ENCODE measurements around the gene KCTD2.
"Not testable (repeated sequence)": the region's sequence is repeated elsewhere in the genome, so short reads cannot be mapped to it uniquely, and the experiment has no call there.

KCTD2 gene, protein sequence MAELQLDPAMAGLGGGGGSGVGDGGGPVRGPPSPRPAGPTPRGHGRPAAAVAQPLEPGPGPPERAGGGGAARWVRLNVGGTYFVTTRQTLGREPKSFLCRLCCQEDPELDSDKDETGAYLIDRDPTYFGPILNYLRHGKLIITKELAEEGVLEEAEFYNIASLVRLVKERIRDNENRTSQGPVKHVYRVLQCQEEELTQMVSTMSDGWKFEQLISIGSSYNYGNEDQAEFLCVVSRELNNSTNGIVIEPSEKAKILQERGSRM

DNA sequence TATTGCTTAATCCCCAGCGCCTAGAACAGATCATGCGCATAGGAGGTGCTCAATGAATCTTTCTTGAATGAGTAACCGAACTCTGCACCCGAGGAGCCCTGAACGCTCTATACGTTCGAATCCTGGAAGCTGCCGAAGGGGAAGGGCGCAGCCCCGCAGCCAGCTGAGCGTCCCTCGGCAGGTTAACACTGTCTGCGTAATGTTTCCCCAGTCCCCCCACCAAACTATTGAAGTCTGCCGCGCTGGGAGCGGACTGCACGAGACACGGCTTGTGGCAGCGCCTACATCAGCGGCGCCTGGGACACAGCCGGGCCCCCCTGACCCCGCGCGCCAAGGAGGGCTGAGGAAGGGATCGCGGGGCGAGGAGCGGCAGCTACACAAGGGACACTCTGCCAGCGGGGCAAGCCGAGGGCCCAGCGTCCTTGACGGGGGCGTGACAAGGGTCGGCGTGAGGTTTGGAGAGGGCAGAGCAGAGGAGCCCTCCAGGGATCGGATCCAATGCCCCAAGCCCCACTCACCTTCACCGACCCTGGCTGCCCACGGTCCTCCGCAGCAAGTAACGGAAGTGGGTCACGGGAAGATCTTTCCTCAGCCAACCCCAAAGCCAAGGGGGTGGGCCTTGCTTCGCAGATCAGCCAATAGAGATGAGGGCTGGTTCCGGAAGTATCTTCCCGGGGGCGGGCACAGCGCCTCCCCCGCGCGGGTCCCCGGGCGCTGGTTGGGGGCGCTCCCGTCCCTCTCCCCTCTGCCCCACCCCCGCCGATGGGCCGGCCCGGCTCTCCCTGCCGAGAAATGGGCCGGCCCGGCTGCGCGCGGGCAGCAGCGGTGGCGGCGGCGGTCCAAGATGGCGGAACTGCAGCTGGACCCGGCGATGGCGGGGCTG, at the start of gene KCTD2, which contains the start of gene ATP5PD:
KCTD2 (plus strand) TSS at position 819 of the 883 bp plus-strand sequence; CDS start at position 845, 26 bp downstream.
ATP5PD (minus strand) TSS at position 563 of the 883 bp plus-strand sequence. CDS start 4,319 bp downstream, outside the sequence.
- DNase-seq (ENCODE audit: low read depth in 2 of 3, low spot score in 1 of 3), result peak; percentile 91 to 95 (median 94)

DNA sequence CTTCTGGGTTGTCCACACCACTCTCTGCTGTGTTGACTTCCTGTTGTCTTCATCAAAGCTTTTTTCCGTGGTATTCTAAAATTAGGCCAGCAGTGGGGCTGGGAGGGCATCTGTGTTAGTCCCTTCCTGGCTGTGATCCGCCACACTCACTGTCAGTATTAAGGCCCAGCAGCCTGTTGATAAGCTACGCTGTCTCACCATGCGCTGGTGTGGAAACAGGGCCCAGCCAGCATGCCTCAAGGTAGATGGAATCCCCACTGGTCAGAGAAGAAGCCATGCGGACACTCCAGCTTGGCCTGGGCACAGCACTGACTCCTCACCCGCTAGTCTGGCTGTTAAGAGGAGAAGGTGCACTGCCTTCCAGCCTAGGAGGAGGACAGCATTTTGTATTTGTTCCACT, 48.2 kb upstream of the KCTD2 start:
- no peak for DNase-seq (ENCODE audit: low read depth in 2 of 3, low spot score in 1 of 3)

DNA sequence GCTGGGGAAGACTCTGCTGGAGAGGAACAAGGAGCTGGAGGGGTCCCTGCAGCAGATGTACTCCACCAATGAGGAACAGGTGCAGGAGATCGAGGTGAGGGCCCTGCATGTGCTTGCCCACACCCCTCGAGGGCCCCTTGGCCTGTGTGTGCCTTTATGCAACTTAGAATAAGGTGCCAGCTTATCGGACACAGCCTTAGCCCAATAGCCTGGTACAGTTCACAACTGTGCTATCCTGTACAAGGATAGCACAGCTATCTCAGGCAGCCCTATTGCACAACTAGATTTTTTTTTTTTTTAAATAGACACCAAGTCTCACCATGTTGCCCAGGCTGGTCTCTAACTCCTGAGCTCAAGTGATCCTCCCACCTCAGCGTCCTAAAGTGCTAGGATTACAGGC, 47.5 kb upstream of the KCTD2 start:
- DNase-seq (ENCODE audit: low read depth in 2 of 3, low spot score in 1 of 3), result no peak

DNA sequence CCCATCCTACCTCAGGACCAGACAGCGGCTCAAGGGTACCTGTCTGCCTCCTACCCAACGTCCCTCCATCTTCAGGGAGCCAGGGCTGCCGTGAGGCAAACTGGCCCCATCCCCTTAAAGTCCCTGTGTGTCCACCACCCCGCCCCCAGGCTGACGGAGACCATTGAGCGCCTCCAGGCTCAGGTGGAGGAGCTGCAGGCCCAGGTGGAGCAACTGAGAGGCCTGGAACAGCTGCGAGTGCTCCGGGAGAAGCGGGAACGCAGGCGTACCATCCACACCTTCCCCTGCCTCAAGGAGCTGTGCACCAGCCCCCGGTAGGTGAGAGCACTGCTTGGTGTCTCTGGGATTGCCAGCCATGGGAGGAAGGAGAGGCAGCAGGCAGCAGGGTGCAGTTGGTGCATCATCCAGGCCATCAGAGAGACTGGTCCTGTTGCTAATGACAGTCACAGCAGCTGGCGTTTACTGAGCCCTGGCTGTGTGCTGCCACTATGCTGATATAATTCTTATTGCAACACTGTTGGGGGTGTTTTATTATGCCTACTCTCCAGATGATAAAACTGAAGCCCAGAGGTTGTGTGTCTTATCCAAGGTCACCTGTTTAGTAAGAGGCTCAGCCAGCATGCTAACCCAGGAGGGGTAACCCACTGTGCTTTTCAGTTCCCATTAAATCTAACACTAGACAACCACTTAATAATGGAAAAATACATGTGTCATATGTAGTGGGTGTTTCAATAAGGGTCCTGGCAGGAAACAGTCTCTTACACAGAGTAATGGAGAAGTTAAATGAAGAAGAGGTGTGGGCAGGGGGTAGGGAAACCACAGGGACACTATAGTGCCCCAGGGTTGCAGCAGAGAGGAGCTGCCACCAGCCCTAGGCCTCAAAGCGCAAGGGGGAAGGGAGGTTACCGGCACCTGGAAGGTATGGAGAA, 44.8 kb upstream of the KCTD2 start:
- DNase-seq (ENCODE audit: low read depth in 2 of 3, low spot score in 1 of 3), result no peak

DNA sequence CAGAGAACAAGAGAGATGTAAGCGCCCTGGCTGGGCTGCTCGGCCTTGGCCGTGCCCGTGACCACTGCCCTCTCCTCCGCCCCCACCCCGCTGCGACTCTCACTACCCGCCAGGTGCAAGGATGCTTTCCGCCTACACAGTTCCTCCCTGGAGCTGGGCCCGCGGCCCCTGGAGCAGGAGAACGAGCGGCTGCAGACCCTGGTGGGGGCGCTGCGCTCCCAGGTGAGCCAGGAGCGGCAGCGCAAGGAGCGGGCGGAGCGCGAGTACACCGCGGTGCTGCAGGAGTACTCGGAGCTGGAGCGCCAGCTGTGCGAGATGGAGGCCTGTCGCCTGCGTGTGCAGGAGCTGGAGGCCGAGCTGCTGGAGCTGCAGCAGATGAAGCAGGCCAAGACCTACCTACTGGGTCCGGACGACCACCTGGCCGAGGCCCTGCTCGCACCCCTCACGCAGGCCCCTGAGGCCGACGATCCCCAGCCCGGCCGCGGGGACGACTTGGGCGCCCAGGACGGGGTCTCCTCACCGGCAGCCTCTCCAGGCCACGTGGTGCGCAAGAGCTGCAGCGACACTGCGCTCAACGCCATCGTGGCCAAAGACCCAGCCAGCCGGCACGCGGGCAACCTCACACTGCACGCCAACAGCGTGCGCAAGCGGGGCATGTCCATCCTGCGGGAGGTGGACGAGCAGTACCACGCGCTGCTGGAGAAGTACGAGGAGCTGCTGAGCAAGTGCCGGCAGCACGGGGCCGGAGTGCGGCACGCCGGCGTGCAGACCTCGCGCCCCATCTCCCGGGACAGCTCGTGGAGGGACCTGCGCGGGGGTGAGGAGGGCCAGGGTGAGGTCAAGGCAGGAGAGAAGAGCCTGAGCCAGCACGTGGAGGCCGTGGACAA, 43.7 kb upstream of the KCTD2 start:
- DNase-seq (ENCODE audit: low read depth in 2 of 3, low spot score in 1 of 3), result no peak

DNA sequence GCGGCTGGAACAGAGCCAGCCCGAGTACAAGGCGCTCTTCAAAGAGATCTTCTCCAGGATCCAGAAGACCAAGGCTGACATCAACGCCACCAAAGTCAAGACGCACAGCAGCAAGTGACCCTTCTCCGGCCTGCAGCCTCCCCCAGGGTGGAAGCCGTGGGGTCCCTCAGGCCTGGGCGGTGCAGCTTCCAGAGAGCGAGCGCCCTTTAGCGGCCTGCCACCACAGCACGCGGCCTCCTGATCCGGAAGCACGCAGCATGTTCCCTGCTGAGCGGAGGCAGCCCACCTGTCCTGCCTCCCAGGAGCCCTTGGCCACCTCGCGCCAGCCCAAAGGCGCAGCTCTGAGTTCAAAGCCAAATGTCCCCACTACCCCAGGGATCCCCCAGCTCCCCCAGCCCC, 43.1 kb upstream of the KCTD2 start:
- no peak for DNase-seq (ENCODE audit: low read depth in 2 of 3, low spot score in 1 of 3)

DNA sequence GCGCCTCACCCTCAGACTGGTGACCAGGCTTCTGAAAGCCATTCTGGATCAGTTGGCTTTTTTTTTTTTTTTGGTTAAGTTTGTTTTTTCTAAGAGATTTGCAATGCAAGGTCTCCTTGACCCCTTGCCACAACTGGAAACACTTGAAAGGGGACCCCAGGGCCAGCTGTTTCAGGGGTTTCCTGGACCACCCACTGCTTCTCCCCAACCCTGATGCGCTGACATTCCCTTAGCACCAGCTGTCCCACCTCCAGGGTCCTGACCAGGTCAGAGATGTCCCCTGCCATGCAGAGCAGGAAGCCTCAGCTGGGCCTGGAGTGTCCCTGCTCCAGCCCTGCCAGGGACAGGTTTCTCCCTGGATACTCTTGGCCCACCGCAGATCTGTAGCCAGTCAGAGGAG, 42.7 kb upstream of the KCTD2 start:
- DNase-seq (ENCODE audit: low read depth in 2 of 3, low spot score in 1 of 3), result no peak

DNA sequence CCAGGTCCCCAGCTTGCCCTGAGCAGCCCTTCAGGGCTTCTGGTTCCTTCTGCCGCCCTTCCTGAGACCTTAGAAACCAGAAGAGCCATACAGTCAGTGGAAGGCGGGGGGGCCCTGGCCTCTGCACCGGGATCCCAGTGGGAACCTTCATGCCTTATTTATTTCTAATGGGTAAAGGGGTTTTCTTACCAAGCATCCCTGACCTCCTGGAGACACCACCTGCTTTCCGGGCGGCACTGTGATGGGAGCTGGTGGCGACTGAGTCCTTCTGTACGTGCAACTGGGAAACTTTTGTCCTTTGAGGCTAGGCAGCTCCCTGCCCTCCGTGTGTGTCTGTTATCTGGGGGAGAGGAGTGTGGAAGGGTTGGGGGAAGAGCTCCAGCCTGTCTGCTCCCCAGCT, 41.7 kb upstream of the KCTD2 start:
- DNase-seq (ENCODE audit: low read depth in 2 of 3, low spot score in 1 of 3), result no peak

DNA sequence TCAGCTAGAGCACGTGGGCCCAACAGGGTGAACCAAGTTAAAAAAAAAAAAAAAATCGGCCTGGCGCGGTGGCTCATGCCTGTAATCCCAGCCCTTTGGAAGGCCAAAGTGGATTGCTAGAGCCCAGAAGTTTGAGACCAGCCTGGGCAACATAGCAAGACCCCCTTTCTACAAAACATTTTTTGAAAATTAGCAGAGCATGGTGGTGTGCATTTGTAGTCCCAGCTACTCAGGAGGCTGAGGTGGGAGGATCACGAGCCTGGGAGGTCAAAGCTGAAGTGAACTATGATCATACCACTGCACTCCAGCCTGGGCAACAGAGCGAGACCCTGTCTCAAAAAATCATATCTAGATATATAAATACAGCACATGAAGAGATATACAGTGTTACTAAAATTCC, 40.9 kb upstream of the KCTD2 start:
- not testable (repeated sequence) for DNase-seq (ENCODE audit: low read depth in 2 of 3, low spot score in 1 of 3)

DNA sequence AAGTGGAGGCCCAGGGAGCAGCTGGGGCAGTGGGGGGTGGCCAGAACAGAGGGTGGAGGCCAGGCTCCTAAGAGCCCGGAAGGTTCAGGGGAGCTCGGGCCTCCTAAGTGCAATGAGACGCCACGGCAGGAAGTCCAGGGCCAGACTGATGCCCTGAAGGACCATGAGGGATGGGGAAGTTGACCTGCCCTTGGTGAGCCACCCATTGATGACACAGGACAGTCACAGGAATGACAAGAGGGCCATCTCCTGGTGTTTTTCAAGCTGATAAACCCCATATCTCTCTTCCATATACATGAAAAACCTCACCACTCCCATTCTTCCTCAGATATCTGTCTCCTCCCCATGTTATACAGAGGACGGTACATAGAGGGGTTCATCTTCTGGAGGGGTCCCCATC, 40.4 kb upstream of the KCTD2 start:
- DNase-seq (ENCODE audit: low read depth in 2 of 3, low spot score in 1 of 3), result no peak

DNA sequence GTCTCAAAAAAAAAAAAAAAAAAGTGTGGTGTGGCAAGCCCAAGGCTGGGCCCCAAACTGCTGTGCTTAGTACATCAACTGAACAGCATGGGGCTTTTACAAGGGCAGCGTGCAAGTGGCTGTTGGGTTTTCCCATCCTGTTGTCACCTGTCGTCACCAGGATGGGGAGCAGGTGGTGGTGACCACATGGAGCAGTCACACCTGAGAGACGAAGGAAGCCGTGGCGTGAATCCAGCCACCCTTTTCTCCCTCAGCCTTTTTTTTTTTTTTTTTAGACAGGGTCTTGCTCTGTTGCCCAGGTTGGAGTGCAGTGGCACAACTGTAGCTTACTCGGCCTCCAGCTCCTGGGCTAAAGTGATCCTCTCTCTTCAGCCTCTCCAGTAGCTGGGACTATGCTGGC, 38.7 kb upstream of the KCTD2 start:
- DNase-seq (ENCODE audit: low read depth in 2 of 3, low spot score in 1 of 3), result no peak

DNA sequence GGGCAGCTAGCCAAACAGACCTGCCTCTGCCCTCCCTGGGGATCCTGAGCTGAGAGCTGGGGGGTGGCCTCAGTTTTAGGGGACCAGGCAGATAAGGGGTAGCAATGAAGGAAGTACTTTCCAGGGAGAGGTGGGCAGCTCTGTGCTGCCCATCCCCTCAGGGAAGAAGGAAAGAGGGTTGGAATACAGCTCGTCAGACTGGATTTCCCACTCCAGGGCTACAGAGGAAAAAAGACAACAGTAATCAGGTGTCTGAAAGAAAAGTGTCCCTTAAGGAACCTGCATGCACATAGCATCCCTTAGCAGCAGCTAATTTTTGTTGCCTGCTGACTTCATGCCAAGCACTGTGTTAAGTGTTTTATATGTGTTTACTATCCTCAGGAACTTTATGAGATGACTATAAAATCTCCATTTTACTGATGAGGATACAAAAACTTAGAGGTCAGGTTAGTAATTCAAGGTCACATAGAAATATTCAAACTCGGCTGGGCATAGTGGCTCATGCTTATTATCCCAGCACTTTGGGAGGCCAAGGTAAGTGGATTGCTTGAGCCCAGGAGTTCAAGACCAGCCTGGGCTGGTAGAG, 37.8 kb upstream of the KCTD2 start:
- no peak for DNase-seq (ENCODE audit: low read depth in 2 of 3, low spot score in 1 of 3)

DNA sequence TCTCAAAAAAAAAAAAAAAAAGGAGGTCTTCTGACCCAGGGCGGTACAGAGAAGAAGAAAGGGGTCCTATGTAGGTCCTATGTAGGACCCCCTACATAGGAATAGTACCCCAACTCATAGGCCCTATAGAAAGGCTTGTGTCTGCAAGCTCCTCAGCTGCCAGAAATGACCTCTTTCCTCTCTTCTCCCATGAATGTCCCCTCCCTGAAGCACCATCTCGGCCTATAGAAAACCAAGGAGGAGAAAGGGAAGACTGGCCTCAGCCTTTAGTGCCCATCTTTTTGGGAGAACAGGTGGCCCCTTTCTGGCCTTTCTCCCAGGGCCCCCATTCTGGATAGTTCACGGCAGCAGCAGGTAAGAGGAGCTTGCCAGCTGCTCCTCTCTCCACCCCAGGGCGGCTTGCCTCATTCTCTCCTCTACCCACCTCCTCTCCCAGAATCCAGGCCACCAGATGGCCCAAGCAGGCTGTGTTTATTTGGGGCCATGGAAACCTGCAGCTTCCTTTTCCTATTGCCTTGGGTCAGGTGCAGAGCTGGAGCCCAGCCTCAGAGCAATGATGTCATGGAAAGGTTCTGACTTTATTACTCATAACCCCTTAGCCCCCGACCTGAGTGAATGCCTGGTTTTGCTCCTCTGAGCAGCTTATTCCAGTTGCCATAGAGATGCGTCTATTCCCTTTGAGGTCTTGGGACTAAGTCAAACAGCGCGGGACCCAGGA, 36.2 kb upstream of the KCTD2 start:
- no peak for DNase-seq (ENCODE audit: low read depth in 2 of 3, low spot score in 1 of 3)

DNA sequence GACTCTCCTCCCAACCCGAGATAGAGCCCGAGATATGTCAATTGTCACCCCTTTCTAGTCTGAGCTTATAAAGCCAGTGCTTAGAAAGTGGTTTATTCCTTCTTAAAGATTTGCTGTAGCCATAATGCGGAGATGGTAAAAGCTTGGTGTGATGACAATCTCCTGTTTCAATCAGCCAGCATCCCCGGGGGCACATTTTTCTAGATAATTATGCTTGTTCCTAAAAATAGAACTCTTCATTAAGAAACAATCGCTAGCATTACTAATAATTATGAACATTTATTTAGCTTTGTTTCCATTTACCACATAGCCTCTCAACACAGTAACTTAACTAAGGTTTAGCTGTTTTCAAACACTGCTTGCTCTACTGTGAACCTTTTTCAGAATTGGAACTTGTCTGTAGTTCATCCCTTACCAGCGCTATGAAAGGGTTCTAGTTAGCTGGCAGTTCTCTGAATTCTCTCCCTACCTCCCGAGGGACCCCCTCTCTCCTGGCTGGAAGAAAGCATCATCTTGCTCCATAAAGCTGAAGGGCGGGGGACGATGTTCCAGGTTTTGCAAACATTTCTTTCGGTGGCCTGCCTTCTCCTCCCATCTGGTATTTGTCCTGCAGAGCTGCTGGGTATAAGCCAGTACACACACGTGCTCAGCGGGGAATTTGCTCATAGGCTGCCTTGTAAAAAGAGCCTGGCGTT, 35.5 kb upstream of the KCTD2 start:
- DNase-seq (ENCODE audit: low read depth in 2 of 3, low spot score in 1 of 3), result no peak

DNA sequence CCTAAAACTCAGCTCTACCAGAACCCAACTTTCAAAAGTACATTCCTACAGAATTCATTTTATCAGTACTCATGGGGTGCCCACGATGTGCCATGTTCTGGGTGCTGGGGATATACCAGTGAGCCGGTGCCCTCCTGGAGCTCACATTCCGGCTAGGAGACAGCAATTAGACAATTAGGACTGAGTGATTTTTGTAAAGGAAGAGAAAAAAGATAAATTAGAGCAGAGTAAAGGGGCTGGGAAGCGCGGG, 35.0 kb upstream of the KCTD2 start:
- no peak for DNase-seq (ENCODE audit: low read depth in 2 of 3, low spot score in 1 of 3)

DNA sequence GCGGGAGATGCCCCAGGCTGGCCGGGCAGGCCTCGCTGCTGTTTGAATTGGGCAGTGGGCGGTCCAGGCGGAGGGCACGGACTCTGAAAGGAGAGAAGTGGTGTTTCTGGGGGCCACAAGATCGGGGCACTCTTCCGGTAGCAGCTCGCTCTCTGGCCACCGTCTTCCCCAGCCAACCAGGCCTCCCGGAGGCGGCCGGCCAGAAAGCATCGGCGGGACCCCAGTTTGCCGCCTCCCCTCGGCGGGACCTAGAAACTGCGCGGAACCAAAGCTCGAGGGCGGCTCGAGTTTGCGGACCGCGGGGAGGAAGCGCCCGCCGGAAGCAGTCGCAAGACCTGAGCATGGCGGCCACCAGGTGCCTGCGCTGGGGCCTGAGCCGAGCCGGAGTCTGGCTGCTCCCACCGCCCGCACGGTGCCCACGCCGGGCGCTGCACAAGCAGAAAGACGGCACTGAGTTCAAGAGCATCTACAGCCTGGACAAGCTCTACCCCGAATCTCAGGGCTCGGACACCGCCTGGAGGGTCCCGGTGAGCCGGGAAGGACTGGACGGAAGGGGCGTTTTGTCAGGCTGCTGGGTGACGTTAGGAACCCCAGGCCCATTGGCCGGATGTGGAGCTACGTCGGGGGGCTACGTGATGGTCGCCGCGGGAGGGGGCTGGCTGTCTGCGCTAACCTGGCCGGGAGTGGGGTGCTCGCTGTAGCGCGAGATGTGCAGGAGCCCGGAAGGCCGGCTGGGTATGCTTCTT, 34.5 kb upstream of the KCTD2 start, which contains the start of gene MRPL58:
MRPL58 (plus strand) TSS at position 325 of the 746 bp plus-strand sequence; CDS start at position 342, 17 bp downstream.
- peak; percentile 75 to 78 (median 78) for DNase-seq (ENCODE audit: low read depth in 2 of 3, low spot score in 1 of 3)

DNA sequence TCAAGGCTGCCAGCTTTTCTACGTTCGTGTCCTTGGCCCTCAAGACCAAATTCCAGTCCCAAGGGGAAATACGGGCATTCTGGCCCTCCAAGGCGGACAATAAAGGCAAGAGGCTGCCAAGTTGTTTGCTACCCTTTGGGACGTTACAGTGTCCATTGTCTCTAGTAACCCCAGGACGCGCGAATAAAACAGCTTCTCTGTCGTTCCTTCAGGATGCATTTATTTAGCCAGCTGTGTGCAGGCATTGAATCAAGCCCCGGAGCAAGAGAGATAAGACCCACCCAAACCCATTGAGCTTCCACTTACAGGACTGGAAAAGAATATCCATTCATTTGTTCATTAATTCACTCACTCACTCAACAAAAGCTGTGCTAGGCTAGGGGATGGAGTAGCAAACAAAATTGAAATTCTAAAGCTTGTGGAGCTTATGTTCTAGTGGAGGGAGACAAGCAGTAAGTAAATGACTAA, 33.9 kb upstream of the KCTD2 start:
- no peak for DNase-seq (ENCODE audit: low read depth in 2 of 3, low spot score in 1 of 3)

DNA sequence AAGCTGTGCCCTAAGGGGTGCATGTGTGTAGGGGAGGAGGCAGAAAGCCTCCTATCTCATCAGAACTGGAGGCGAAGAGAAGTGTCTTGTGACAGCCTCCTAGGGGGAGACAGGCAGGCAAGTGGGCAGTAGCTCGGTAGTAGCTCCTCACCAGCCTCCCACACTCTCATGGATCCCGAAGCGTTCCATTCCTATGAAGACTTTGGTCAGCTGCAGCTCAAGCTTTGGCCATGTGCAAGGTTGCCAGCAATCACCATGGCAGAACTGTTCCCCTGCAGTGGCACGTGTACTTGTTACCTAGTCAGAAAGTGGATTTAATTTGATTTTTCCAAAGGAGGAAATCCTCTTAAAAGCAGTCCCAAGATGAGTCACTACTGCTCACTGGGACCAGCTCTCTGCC, 27.9 kb upstream of the KCTD2 start:
- no peak for DNase-seq (ENCODE audit: low read depth in 2 of 3, low spot score in 1 of 3)

Data from stimulated activated CD4-positive, alpha-beta T cell treated with anti-CD3 and anti-CD28 coated beads, Interleukin-12 subunit alpha, Interleukin-12 subunit beta, amount 100 ng/mL, for 48 hours (primary cell).